ENCODE results near the gene TRPC4AP.
A peak's percentile ranks its signal among the peaks of the same experiment; 100 is the strongest.

TRPC4AP gene

GRCh38 chr20:35093267-35093884 lies 769 bp upstream of the TRPC4AP start:
- Histone ChIP-seq H3K27me3 (no peaks in the 10 kb centered on the region), H3K9me3 (no peaks in the 10 kb centered on the region), H3K36me3 (no peaks in the 10 kb centered on the region), H3K4me3 (ENCODE audit: low read depth, low read length) (peak overlapping the region; percentile 83), H3K4me1 (peaks cover 6% of the 10 kb centered on the region; the same call in 1 of the 2 replicates)
- no peak for DNase-seq
- TF ChIP-seq CTCF (IDR thresholded peaks at IDR 0.05; ENCODE audit: low read depth, low read length), result no peak

- no peak for TF ChIP-seq CTCF (IDR thresholded peaks at IDR 0.05; ENCODE audit: low read depth, low read length)
- Histone ChIP-seq H3K9me3 (no peaks in the 10 kb centered on the region), H3K36me3 (no peaks in the 10 kb centered on the region), H3K27me3 (no peaks in the 10 kb centered on the region), H3K4me1 (peaks cover 6% of the 10 kb centered on the region; the same call in 1 of the 2 replicates), H3K4me3 (ENCODE audit: low read depth, low read length) (peak overlapping the region; percentile 83)
- no peak for DNase-seq
Observed at GRCh38 chr20:35091816-35092523, 637 bp downstream of the TRPC4AP start.

GRCh38 chr20:35088231-35089145 lies 4.1 kb downstream of the TRPC4AP start:
- H3K9me3 ChIP-seq, result no peaks in the 10 kb centered on the region
- no peak overlapping the region for H3K4me3 ChIP-seq (ENCODE audit: low read depth, low read length)
- DNase-seq, result no peak
- H3K36me3 ChIP-seq, result no peaks in the 10 kb centered on the region
- H3K27me3 ChIP-seq, result no peaks in the 10 kb centered on the region
- TF ChIP-seq CTCF (IDR thresholded peaks at IDR 0.05; ENCODE audit: low read depth, low read length), result no peak
- H3K4me1 ChIP-seq, result peaks cover 6% of the 10 kb centered on the region; the same call in 1 of the 2 replicates

- Histone ChIP-seq H3K4me3 (ENCODE audit: low read depth, low read length) (no peak overlapping the region), H3K9me3 (no peaks in the 10 kb centered on the region), H3K27me3 (no peaks in the 10 kb centered on the region), H3K4me1 (peaks cover 6% of the 10 kb centered on the region; the same call in 1 of the 2 replicates), H3K36me3 (no peaks in the 10 kb centered on the region)
- TF ChIP-seq CTCF (IDR thresholded peaks at IDR 0.05; ENCODE audit: low read depth, low read length), result no peak
- DNase-seq, result no peak
Observed at GRCh38 chr20:35087791-35088190, 4.8 kb downstream of the TRPC4AP start.

GRCh38 chr20:35087355-35087754 lies 5.3 kb downstream of the TRPC4AP start:
- no peak for TF ChIP-seq CTCF (IDR thresholded peaks at IDR 0.05; ENCODE audit: low read depth, low read length)
- no peak overlapping the region for H3K4me3 ChIP-seq (ENCODE audit: low read depth, low read length)
- no peak for DNase-seq
- no peaks in the 10 kb centered on the region for H3K27me3 ChIP-seq
- peaks cover 6% of the 10 kb centered on the region; the same call in 1 of the 2 replicates for H3K4me1 ChIP-seq
- no peaks in the 10 kb centered on the region for H3K36me3 ChIP-seq
- no peaks in the 10 kb centered on the region for H3K9me3 ChIP-seq

Measured in BE2C (cell line).